AG09309 (cell line): ENCODE measurements around the gene SCGB1A1.
A peak's percentile ranks its signal among the peaks of the same experiment; 100 is the strongest.

Experiments used
- DNase-seq: peaks from one replicate; pipeline ENCODE4 v3.0.0-alpha.2; 2010; ENCODE audit warnings: low read depth
- H3K4me3 ChIP-seq: 2 replicates; pipeline ENCODE4 v1.5.1; 2011; ENCODE audit warnings: mild to moderate bottlenecking, low read depth, low read length, moderate library complexity; ENCODE audit not compliant: control insufficient read depth
- TF ChIP-seq, protein P1 (sequence below): IDR thresholded peaks from 2 replicates; pipeline ENCODE4 v1.5.1; 2011; ENCODE audit warnings: mild to moderate bottlenecking, low read depth, low read length, inconsistent platforms; ENCODE audit not compliant: insufficient read depth, control insufficient read depth; ENCODE audit errors: missing control alignments

The SCGB1A1 gene

DNA sequence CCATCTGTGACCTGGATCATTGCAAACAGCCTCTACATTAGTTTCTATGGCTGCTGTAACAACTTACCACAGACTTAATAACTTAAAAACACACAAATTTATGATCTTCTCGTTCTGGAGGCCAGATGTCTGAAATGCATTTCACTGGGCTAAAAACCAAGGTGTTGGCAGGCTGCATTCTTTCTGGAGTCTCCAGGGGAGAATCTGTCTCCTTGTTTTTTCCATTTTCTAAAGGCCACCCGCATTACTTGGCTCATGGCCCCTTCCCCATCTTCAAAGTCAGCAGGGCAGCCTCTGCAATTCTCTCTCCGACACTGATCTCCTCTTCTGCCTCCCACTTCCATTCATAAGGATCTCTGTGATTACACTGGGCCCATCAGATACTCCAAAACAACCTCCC lies 11.6 kb downstream of the SCGB1A1 start:
- DNase-seq: no peak
- TF ChIP-seq, protein P1, sequence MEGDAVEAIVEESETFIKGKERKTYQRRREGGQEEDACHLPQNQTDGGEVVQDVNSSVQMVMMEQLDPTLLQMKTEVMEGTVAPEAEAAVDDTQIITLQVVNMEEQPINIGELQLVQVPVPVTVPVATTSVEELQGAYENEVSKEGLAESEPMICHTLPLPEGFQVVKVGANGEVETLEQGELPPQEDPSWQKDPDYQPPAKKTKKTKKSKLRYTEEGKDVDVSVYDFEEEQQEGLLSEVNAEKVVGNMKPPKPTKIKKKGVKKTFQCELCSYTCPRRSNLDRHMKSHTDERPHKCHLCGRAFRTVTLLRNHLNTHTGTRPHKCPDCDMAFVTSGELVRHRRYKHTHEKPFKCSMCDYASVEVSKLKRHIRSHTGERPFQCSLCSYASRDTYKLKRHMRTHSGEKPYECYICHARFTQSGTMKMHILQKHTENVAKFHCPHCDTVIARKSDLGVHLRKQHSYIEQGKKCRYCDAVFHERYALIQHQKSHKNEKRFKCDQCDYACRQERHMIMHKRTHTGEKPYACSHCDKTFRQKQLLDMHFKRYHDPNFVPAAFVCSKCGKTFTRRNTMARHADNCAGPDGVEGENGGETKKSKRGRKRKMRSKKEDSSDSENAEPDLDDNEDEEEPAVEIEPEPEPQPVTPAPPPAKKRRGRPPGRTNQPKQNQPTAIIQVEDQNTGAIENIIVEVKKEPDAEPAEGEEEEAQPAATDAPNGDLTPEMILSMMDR: no peak

DNA sequence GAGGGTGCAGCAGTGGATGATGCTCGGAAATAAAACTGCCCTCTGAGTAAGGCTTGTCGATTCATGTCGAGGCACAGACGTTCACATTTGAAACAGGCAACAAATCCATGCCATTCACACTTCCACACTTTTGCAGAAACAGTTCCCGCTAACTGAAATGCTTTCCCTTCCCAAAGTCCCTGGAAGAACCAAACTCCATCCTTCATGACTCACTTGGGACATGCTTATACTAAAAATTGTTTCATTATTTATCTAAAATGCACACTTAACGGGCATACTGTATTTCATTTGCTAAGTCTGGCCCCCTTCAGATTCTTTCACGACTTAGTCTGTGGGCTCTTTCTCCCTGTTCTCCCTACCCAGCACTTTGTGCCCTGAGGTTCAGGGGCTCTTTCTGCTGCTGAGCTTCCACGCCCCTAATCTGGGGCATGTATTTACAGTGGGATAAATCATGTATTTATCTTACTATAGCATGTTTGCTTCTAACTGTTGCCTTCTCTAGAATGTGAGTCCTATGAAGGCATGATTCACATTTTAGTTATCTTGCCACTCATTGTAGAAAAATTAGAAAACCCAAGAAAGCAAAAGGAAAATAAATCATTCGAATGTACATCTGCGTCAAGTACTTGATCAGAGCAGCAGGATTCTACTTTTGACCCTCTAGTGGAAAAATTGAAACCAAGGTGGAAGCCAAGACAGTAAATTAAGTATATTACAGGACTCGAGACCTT lies 12.5 kb downstream of the SCGB1A1 start:
- peak; percentile 87 for DNase-seq
- no peak overlapping the region for H3K4me3 ChIP-seq
- TF ChIP-seq, protein P1: no peak

More for the DNA sequence above, 11.6 kb downstream of the SCGB1A1 start:
- no peak overlapping the region for H3K4me3 ChIP-seq

DNA sequence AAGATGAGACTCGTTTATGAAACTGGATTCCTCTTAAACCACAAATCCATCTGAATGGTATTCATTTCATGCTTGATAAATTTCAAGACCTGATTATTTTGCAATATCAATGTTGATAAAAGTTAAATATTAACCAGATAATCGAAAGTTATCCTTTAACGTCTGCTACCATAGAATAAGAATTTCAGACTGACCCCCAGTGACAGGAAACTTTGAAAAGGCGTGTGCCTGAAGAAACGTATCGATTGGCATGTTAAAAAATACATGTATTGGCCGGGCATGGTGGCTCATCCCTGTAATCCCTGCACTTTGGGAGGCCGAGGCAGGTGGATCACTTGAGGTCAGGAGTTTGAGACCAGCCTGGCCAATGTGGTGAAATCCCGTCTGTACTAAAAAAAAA lies 13.9 kb downstream of the SCGB1A1 start:
- H3K4me3 ChIP-seq: no peak overlapping the region
- DNase-seq: no peak
- TF ChIP-seq, protein P1: no peak

DNA sequence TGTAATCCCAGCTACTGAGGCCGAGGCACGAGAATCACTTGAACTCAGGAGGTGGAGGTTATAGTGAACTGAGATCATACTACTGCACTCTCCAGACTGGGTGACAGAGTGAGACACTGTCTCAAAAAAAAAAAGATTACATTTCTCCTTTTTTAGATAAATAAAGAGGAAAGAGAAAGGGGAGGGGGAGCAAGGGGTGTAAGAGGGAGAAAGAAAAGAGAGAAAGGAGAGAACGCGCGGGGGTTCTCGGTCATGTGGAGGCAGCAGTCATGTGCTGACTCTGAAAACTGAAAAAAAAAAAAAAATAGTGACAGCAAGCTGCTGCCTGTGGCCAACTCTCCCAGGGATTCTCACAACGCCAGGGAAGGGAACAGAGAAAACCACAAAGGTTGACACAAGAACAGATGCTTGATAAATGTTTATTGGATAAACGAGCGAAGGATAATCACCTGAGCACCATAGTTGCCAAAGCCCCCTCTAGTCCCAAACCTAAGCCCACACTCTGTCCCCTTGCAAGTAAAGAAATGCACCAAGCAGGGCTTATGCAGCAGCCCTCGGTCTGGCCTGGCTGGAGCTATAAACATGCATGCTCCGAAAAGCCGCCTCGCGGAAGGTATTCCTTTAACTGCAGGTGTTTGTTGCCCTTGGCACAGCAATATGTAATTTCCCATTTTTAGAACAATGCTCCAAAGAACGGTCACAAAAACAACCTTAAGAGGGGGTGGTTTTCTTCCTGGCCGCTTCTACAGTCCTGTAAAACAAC lies 14.5 kb downstream of the SCGB1A1 start:
- TF ChIP-seq, protein P1: no peak
- no peak overlapping the region for H3K4me3 ChIP-seq
- DNase-seq: no peak

DNA sequence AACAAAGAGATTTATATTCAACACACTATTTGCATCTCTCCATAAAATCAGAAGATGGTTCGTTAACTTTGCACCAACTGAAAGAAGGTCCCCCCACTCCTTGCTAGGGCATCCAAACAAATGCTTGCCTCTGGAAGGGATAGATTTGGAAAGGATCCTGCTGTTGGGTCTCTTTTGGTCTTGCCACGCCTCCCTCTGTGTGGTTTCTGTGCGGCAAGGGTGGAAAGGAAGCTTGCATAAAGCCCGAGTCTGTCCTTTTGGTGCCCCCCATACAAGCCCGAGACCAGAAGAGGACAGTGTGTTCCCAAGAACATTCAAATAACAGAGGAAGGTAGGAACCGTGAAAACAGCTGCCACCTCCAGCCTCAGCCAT lies 15.1 kb downstream of the SCGB1A1 start:
- no peak overlapping the region for H3K4me3 ChIP-seq
- no peak for DNase-seq
- TF ChIP-seq, protein P1: no peak

DNA sequence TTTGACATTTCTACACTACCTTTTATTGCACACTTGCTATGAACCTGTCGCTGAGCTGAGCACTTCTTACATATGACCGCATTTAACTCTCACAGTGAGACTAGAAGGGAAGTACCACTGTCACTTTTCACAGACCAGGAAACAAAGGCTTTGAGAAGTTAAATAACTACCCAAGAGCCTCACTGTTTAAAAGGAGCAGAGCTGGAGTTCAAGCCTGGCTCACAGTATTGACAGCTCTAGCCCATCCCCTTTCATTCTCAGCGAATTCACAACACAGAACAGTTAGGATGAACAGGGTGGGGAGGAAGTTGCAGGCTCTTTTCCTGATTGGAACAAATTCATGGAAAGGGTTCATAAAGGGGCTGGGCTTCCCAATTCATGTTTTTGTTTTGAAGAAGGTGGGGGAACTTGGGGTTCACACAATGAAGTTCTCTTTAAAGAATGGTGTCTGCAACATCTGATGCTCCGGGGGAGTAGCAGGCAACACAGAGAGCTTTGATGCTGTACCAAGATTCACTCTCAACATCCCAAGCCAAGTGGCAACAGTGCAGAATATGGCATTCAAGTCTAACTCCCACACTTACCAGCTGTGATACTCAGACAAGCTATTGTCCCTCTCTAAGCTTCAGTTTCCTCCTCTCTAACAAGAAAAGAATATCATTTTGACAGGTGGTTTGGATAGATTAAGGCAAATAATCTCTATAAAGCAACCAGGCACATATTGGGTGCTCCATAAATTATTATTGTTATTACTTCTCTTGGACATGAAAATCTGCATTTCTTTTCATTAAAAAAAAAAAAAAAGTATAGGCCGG lies 17.2 kb downstream of the SCGB1A1 start:
- no peak overlapping the region for H3K4me3 ChIP-seq
- TF ChIP-seq, protein P1: no peak
- no peak for DNase-seq
